HG02678 (cell line): ENCODE data around the gene PLXNC1.

Experiments used
- ATAC-seq: cut with Tn5 transposase; IDR thresholded peaks from one replicate; pipeline ENCODE4 v1.9.1; 2021; ENCODE audit warnings: mild to moderate bottlenecking, moderate library complexity; ENCODE audit not compliant: unreplicated experiment

PLXNC1 gene

DNA sequence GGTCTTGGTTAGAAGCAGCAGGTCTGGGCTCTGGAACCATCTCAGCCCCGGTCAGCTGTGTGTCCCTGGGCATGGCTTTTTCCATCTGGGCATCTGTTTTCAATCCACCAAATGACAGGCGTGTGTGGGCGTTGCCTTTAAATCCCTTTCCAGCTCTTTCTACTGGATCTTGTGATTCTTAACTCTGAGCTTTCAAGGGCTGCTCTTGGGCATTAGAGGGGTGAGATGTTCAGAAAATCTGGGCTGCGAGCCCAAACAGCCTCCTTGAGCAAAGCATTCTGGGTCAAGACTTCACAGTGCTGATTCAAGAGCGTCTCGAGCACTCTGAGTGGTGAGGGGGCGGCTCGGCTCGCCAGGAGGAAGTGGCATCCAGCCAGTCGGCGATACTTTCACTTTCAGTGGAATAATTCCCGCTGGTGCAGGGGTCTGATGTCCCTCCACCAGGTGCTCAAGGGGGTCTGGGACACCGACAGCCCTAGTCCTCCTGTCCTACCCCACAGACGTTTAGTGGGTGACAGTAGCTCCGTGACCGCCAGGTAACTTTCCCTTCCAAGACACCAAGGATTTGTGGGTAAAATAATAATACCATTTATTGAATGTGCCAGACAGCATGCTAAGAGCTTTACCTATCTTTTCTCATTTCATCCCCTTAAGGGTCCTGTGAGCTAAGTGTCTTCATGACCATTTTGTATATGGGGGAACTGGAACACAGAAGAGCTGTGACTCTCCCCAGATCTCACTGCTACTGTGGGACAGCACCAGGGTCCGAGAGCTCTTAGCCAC lies 114.0 kb downstream of the PLXNC1 start:
- ATAC-seq = peak; percentile 63

DNA sequence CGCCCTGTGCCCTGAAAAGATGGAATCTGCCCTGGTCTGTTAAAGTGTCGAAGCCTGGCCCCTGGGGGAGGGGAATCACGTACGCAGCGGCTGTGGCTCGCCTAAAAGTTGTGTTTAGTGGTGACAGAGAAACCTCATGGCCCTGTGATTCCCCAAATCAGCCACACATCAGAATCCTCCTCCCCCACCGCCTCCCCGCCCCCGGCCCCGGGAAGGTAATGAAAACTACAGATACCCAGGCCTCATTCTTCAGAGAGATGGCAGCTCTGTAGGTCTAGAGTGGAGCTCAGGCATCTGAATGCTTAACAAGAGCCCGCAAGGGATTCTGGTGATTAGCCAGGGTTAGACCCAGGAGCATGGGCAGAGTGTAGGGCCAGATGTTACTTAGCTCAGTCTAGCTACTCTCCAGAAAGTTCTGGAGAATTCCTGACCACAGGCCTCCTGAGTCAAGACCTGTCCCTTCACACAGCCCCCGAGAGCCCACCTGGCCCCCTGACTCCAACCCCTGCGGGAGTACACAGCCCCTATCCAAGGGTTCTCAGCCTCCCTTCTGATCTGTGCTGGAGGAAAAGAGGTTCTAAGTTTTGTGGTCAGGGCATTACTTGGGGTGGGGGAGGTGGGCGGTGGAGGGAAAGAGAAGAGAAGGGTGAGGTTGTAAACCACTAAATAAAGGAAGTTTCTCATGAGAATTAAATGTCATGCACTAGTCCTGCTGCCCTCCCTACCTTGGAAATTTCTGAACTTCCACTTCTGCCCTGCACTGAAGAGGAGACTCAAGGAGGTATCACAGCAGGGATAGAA lies 114.8 kb downstream of the PLXNC1 start:
- ATAC-seq = peak; percentile 37

DNA sequence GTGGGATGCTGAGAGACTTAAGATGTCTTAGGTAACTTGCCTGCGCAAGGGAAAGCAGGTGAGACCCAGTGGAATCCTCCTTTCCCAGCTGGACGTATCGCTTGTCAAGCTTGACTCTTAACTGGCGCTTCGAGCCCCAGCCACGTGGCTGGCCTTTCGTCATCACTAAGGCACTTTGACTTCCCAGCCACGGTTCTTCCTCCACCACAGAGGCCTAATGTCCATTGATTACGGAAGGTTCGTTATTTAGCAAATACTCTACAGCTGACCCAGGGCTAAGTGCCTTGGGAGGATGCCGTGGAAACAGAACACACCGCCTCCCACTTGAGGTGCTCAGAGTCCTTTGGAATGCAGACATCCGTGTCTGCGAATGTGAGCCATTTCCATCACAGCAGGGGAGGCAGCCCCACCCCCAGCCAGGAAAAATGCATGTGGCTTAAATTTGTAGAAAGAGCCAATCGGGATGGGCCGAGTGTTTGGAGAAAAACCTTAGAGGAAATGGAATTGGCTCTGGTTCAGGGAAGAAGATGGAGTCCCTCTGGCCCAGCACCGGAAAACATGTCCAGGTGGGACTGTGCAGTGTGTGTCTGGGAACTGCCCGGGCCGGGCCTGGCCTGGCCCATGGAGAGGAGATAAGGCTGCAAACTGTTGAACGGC lies 115.7 kb downstream of the PLXNC1 start:
- no peak for ATAC-seq

- no peak for ATAC-seq
Measured at GRCh38 chr12:94264736-94265485, 116.5 kb downstream of the PLXNC1 start.

- ATAC-seq = no peak
Measured at GRCh38 chr12:94265539-94265938, 117.2 kb downstream of the PLXNC1 start.

DNA sequence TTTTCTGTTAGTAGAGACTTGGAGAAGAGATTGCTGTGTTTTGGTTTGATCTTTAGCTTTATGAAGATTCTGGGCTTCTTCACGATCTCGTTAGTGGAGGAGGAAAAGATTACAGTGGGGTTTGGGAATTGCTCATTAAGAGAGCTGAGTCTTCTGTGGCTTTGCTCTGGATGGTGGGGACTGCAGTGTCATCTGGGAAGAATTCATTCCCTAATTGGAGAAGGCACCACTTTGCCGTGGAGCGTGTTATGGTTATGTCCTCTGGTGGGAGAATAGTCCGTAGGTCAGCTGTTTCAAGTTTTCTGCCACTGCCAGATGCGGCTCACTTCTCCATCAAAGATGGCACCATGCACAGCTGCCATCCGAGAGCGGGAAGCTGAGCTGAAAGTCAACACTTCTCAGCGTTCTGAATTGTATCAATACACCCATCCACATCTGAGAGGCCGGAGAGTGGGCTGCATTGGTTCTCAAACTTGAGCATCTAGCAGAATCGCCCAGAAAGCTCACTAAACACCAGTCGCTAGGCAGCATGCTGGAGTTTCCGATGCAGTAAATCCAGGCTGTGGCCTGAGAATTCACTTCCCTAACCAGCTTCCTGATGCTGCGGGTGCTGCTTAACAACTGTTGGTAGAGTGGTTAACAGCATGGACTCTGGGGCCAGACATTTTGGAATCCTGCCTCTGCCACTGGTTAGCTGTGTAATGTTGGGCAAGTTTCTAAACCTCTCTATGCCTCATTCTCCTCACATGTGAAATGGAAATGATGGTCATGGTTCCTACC lies 117.8 kb downstream of the PLXNC1 start:
- ATAC-seq = no peak

DNA sequence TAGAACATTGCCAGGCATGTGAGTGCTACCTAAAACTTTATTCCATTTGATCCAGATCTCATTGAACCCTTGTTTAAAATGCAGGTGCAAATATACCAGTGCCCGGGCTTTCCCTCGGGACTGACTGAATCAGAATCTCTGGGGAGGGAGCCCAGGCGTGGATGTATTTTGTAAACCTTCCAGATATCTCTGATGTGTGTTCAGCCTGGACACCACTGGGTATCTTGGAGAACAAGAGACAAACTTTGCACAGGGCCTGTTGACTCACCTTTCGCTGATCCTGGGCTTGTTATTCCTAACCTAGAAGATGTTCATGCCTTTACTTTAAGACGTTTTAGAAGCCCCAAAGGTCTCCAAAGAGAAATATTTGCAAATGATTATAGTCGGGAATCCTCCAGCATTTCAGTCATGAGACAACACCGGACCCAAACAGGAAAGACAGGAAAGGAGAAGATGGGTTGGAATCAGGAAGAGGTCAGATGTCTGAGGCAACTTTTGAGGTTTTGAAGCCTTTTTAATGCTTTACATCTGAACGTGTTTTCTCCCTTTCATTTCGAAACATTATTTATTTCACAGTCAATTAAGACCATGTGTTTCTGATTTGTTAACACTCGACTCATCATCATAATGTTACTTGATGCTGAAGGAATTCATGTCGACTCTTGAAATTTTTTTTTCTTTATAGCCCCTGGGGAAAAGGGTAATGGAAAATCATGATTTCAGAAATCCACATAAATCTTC lies 118.6 kb downstream of the PLXNC1 start:
- no peak for ATAC-seq

DNA sequence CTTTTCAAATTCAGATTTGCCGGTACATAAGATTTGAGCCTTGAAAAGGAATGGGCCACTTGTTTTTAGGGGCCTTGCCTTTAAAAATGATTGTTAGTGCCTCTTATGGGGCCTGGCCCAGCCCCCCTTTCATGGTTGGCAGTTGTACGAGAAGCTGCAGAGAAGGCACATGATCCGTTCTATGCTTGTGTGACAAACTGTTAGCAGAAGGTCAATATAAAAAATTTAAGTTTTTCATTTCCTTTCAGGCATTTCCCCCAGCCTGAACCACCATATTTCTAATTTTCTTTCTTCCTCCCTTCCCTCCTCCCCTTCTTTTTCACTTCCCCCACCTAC lies 119.1 kb downstream of the PLXNC1 start:
- ATAC-seq = no peak

- no peak for ATAC-seq
Measured at GRCh38 chr12:94267921-94268471, 119.6 kb downstream of the PLXNC1 start.

DNA sequence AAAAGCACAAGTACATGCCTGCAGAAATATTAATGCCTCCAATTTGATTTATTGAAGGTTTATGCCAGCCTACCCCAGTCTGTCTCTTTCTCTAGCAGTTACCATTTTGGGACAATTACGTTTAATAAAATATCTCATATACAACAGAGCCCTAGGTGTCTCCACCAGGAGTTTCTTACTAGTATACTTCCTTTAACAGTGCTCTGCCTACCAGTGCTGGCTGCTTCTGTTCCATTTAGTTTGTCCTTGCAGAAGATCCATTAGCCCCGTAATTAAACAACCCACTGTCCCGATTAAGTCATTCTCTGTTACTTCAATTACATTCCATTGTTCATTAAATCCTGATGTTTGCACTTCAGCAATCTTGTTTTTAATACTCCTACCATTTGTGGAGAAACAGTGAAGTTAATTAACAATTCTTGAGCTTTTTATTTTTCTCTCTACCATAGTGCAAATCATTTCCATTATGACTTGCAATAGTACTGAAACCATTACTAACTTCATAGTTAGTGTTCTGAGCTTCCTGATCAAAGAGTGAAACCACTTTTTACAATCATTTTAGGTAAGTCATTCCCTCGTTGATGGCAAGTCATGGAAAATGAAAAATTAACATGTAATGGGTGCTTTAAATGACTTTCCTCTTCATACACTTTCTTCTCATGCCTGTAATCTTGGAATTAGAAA lies 121.1 kb downstream of the PLXNC1 start:
- ATAC-seq = peak; percentile 58

GRCh38 chr12:94271351-94271750 lies 123.0 kb downstream of the PLXNC1 start:
- ATAC-seq = no peak

- ATAC-seq = no peak
Measured at GRCh38 chr12:94272280-94272679, 123.9 kb downstream of the PLXNC1 start.

DNA sequence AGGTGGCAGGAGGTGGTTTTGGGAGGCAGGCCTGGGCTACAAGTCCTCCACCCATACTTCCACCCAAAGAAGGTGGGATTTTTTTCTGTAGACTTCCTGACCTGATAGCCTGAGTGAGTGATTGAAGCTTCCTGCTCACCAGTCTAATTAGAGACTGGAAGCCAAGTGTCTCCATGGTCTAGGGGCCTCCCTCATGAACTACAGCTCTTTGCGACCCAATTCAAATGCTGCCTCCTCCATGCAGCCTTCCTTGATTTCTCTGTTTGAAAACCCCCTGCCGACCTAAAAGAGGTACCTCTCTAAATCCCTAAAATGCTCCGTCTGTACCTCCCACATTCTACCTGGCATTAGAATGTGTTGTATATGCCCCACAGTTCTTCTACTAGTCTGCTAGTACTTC lies 124.9 kb downstream of the PLXNC1 start:
- ATAC-seq = no peak

DNA sequence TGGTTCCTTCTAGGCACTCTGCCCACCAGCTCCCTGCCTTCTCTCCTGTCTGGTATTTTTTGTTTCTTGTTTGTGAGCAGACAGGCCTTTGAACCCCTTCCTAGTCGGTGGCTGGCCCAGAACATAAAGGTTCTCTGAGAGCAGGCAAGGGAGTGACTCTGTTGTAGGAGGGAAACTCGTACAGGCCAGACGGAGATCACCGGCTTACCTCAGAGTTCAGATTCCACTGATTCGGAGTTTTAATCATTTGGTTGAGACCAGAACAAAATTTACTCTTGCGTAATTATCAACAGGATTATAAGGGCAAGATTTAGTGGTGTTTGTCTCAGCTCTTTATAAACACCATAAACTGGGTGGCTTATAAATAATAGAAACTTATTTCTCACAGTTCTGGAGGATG lies 128.3 kb downstream of the PLXNC1 start:
- no peak for ATAC-seq

DNA sequence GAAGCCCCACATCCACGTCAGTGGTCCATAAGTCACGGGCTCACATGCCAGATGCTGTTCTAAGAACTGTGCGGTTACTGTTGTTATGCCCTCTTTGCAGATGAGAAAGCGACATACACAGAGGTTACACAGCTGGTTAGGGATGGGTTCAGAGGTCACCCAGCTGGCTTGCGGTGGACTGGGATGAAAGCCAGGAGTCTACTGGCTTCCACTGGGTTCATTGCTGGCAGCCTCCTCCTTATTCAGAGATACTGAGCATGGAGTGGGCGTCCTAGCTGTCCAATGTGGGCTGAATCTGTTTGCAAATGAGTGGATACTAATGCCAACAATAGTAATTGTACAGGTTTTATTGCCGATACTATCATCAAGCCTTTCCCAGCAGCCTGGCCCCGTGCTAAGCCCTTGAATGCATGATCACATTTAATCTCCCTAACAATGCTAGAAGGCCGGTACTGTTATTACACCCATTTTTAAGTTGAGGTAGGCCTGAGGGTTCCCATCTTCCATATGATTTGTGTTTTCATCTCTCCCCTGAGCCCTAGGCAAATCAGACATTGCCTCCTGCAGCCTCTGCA lies 129.1 kb downstream of the PLXNC1 start:
- ATAC-seq = no peak

GRCh38 chr12:94280063-94280462 lies 131.7 kb downstream of the PLXNC1 start:
- ATAC-seq = no peak

GRCh38 chr12:94282675-94283074 lies 134.3 kb downstream of the PLXNC1 start:
- ATAC-seq = no peak

GRCh38 chr12:94284046-94284445 lies 135.7 kb downstream of the PLXNC1 start:
- no peak for ATAC-seq
